Measurements from ENCODE around the gene PRKCB. TPM values are rescaled to one million over a fixed set of nuclear protein-coding genes. Genes with fewer than 3 reads are reported as not detected.

PRKCB gene
- total and polyA plus RNA-seq, 2 donors (not counting 1 experiment from before 2014, with no cell fraction given), result 0.01 TPM; not detected in 1

DNA sequence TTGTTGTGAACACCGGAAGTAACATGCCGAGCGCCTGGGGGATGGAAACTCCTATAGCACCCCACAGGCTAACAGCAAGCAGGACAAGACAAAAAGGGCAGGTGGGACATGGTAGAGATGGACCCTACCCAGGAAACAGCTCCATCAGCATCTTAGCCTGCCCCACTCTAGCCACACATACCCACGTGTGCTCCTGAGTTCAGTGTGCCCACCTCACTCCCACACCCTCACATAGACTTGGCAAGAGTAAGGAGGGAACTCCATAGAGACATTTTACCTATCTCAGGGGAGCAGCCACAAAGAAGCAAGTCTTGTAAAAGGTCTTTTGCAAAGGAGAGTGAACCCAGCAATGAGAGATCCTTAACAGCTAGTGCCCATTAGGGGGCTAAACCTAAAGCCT, 382.5 kb downstream of the PRKCB start:
- Histone ChIP-seq H2AFZ (ENCODE audit: low read length) (no peak overlapping the region), H3K27me3 (ENCODE audit: control insufficient read depth, insufficient read depth, low read length) (no peaks in the 10 kb centered on the region), H4K20me1 (ENCODE audit: control insufficient read depth, extremely low read depth, insufficient read depth, low read length) (no peaks in the 10 kb centered on the region), H3K36me3 (ENCODE audit: control insufficient read depth, insufficient read depth, low read length) (no peaks in the 10 kb centered on the region), H3K4me2 (ENCODE audit: extremely low read depth, insufficient read depth, low read length) (no peak overlapping the region), H3K4me1 (ENCODE audit: control insufficient read depth, extremely low read depth, insufficient read depth, low read length) (no peaks in the 10 kb centered on the region), H3K27ac (ENCODE audit: insufficient read depth, low read length) (no peak overlapping the region), H3K79me2 (ENCODE audit: control insufficient read depth, insufficient read depth, low read length) (no peaks in the 10 kb centered on the region), H3K9me3 (ENCODE audit: control insufficient read depth, insufficient read depth, low read depth, low read length) (no peaks in the 10 kb centered on the region), H3K9ac (ENCODE audit: insufficient read depth, low read length) (no peak overlapping the region), H3K4me3 (replicated peaks in 1 of 4; ENCODE audit: control extremely low read depth in 1 of 4, insufficient read depth in 1 of 4, low read depth in 3 of 4, low read length in 4 of 4) (no peak overlapping the region)
- TF ChIP-seq, protein P1, sequence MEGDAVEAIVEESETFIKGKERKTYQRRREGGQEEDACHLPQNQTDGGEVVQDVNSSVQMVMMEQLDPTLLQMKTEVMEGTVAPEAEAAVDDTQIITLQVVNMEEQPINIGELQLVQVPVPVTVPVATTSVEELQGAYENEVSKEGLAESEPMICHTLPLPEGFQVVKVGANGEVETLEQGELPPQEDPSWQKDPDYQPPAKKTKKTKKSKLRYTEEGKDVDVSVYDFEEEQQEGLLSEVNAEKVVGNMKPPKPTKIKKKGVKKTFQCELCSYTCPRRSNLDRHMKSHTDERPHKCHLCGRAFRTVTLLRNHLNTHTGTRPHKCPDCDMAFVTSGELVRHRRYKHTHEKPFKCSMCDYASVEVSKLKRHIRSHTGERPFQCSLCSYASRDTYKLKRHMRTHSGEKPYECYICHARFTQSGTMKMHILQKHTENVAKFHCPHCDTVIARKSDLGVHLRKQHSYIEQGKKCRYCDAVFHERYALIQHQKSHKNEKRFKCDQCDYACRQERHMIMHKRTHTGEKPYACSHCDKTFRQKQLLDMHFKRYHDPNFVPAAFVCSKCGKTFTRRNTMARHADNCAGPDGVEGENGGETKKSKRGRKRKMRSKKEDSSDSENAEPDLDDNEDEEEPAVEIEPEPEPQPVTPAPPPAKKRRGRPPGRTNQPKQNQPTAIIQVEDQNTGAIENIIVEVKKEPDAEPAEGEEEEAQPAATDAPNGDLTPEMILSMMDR (conservative IDR thresholded peaks at IDR 0.05 in 1 of 2, IDR thresholded peaks at IDR 0.05 in 1 of 2; ENCODE audit: low read depth in 1 of 2, low read length in 2 of 2), result no peak
- TF ChIP-seq EZH2 (IDR thresholded peaks at IDR 0.05; ENCODE audit: low read length, missing control alignments), result no peak
- no peak for DNase-seq (ENCODE audit: low read depth in 2 of 2)

DNA sequence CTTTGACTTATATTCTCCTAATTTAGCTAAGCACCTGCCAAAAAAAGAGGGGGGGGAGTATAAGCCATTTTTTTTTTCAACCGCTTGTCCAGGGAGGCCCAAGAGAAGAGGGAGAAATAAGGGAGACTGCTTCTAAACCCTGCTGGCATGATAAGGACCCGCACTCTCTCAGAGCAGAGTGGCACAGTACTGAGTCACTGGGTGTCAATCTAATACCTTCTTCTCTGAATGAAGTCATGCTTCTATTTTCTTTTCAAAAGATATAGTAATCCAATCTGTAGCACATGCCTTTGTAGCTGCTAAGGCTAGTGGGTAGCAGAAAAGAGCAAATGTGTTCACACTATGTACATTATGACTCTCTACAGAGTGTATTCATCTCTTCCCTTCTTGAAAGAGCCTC, 385.4 kb downstream of the PRKCB start:
- Histone ChIP-seq H2AFZ (ENCODE audit: low read length) (no peak overlapping the region), H3K36me3 (ENCODE audit: control insufficient read depth, insufficient read depth, low read length) (no peaks in the 10 kb centered on the region), H3K27me3 (ENCODE audit: control insufficient read depth, insufficient read depth, low read length) (no peaks in the 10 kb centered on the region), H3K4me1 (ENCODE audit: control insufficient read depth, extremely low read depth, insufficient read depth, low read length) (no peaks in the 10 kb centered on the region), H3K9me3 (ENCODE audit: control insufficient read depth, insufficient read depth, low read depth, low read length) (no peaks in the 10 kb centered on the region), H4K20me1 (ENCODE audit: control insufficient read depth, extremely low read depth, insufficient read depth, low read length) (no peaks in the 10 kb centered on the region), H3K4me2 (ENCODE audit: extremely low read depth, insufficient read depth, low read length) (no peak overlapping the region), H3K9ac (ENCODE audit: insufficient read depth, low read length) (no peak overlapping the region), H3K79me2 (ENCODE audit: control insufficient read depth, insufficient read depth, low read length) (no peaks in the 10 kb centered on the region), H3K4me3 (replicated peaks in 1 of 4; ENCODE audit: control extremely low read depth in 1 of 4, insufficient read depth in 1 of 4, low read depth in 3 of 4, low read length in 4 of 4) (no peak overlapping the region), H3K27ac (ENCODE audit: insufficient read depth, low read length) (no peak overlapping the region)
- TF ChIP-seq EZH2 (IDR thresholded peaks at IDR 0.05; ENCODE audit: low read length, missing control alignments), result no peak
- TF ChIP-seq, protein P1 (conservative IDR thresholded peaks at IDR 0.05 in 1 of 2, IDR thresholded peaks at IDR 0.05 in 1 of 2; ENCODE audit: low read depth in 1 of 2, low read length in 2 of 2), result no peak
- no peak for DNase-seq (ENCODE audit: low read depth in 2 of 2)

DNA sequence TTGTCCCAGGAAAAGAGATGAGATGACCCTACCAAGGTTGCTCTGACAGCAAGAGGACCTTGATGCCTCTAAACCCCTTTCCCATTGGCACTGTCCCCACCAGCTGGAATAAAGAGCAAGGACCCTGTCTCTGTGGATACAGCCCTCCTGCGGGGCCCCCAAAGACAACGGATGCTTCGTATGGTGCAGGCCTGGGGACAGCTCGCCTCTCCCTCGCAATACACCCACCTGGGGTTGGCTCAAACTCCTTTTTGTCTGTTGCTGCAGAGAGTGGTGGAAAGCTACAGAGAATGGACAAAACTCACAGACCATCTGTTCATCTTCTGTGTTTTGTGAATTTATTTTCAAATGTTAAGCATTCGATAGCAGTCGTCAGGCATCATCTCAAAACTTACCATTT, 392.7 kb downstream of the PRKCB start:
- Histone ChIP-seq H3K4me1 (ENCODE audit: control insufficient read depth, extremely low read depth, insufficient read depth, low read length) (no peaks in the 10 kb centered on the region), H3K79me2 (ENCODE audit: control insufficient read depth, insufficient read depth, low read length) (no peaks in the 10 kb centered on the region), H3K4me3 (replicated peaks in 1 of 4; ENCODE audit: control extremely low read depth in 1 of 4, insufficient read depth in 1 of 4, low read depth in 3 of 4, low read length in 4 of 4) (no peak overlapping the region), H2AFZ (ENCODE audit: low read length) (no peak overlapping the region), H3K4me2 (ENCODE audit: extremely low read depth, insufficient read depth, low read length) (no peak overlapping the region), H3K9ac (ENCODE audit: insufficient read depth, low read length) (no peak overlapping the region), H3K27me3 (ENCODE audit: control insufficient read depth, insufficient read depth, low read length) (no peaks in the 10 kb centered on the region), H3K9me3 (ENCODE audit: control insufficient read depth, insufficient read depth, low read depth, low read length) (no peaks in the 10 kb centered on the region), H3K27ac (ENCODE audit: insufficient read depth, low read length) (no peak overlapping the region), H3K36me3 (ENCODE audit: control insufficient read depth, insufficient read depth, low read length) (no peaks in the 10 kb centered on the region), H4K20me1 (ENCODE audit: control insufficient read depth, extremely low read depth, insufficient read depth, low read length) (no peaks in the 10 kb centered on the region)
- TF ChIP-seq, protein P1 (conservative IDR thresholded peaks at IDR 0.05 in 1 of 2, IDR thresholded peaks at IDR 0.05 in 1 of 2; ENCODE audit: low read depth in 1 of 2, low read length in 2 of 2), result no peak
- TF ChIP-seq EZH2 (IDR thresholded peaks at IDR 0.05; ENCODE audit: low read length, missing control alignments), result no peak
- DNase-seq (ENCODE audit: low read depth in 2 of 2), result no peak
